Endothelial cell of hepatic sinusoid (primary cell): ENCODE data around the gene MIPOL1.
"Not testable (repeated sequence)": the region's sequence is repeated elsewhere in the genome, so short reads cannot be mapped to it uniquely, and the experiment has no call there.

ENCODE experiments used
- in situ Hi-C: cut with HindIII; loops from 2 replicates; pipeline ENCODE4 v1.10.0; 2017; ENCODE audit warnings: low sequenced_read_pairs

Gene MIPOL1, protein sequence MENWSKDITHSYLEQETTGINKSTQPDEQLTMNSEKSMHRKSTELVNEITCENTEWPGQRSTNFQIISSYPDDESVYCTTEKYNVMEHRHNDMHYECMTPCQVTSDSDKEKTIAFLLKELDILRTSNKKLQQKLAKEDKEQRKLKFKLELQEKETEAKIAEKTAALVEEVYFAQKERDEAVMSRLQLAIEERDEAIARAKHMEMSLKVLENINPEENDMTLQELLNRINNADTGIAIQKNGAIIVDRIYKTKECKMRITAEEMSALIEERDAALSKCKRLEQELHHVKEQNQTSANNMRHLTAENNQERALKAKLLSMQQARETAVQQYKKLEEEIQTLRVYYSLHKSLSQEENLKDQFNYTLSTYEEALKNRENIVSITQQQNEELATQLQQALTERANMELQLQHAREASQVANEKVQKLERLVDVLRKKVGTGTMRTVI

DNA sequence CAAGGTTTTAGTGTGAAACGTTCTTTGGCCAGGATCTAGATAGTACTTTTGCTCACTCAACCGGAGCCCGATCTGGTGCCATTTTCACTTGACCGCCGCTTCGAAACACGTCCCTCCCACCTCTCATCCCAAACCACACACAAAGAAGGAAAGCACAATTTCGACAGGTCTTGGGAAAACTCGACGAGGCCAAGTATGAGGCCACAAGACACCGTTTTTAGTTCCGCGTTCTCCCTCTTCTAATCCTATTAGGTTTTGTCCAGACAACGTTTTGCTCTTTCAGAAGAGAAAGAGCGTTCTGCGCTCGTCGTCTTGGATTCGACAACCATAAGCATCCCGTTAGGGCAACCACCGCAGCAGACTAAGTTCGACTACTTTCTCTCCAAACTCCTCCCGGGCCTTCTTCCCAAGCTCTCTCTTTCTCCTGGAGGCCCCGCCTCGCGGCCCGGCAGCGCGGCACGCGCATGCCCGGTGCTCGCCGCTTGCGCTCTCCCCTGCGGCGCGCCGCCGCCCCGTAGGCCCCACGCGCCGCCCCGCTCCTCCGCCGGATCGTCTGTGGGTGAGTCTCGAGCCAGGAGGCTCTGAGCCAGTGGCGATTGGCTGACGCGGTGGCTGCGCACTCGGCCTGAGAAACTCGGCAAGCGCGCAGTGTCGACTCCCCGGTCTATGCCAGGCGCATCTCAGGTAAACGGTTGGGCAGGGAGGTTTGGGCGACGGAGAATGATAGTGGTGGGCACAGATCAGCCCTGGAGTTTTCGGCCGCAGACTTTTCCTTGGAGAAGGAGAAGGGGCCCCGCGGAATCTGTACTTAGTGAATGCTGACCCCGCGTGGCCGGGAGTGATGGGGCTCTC, at the start of gene MIPOL1:
TSS of gene MIPOL1 (plus strand) at position 517 of the 852 bp plus-strand sequence. CDS start 49,952 bp downstream, outside the sequence.
- in situ Hi-C loops, result no loop called here

GRCh38 chr14:37150414-37150813, 47.3 kb upstream of the MIPOL1 start:
- in situ Hi-C loops, result no loop called here

DNA sequence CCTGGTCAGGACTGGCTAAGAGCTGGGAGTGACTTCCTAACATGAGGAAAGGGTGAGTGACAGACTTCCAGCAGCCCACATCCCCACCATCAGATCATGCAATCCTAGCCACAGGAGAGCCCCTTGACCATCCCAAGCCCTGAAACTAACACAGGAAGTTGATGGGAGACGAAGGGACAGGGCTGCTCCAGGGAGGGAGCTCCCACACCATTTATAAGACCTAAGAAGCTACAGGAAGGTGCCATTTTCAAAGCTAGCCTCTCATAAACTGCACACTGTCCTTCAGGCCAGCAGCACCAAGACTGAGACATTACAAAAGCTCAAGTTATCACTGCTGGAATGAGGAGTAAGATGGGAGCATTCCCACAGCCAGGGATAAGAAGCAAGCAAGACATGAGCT, 44.7 kb upstream of the MIPOL1 start:
- in situ Hi-C loops, result no loop called here

DNA sequence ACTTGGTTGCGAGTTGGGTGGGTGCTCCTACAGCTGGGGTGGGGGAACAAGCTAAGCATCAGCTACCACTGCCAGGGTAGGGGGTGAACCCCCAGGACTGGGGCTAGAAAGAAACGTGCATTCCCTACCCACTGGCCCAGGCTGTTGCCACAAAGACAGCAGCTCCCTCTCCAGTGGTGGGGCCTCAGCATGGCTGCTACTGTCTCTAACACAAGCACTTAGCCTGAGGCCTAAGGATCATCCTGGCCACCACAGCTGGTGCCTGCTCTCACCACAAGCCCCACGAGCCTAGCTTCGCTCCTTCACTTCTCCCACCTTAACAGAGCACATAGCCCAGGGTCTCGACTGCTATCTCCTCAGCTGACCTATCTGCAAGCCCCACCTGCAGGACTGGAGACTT, 44.3 kb upstream of the MIPOL1 start:
- in situ Hi-C loops, result no loop called here

- in situ Hi-C loops, result no loop called here
Measured at GRCh38 chr14:37157987-37158386, 39.8 kb upstream of the MIPOL1 start.

- in situ Hi-C loops, result not testable (repeated sequence)
Measured at GRCh38 chr14:37162307-37162706, 35.4 kb upstream of the MIPOL1 start.

DNA sequence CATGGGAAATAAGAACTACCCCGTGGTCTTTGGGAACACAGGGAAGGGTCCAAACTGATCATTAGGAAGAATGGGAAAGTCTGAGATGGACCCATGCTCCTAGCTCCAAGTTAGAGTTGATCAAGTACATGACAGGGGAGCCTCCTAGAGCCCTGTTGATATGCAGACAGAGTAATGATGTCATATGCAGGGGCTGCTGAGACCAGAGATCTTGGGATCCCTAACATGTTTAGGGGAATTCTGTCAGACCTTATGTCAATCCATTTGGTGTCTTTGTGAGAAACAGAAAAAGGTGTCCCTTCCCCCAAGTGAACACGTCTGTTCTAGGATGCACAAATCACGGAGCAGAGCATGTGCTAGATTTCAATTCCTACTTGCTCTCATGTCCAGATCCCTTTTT, 31.9 kb upstream of the MIPOL1 start:
- in situ Hi-C loops, result no loop called here

DNA sequence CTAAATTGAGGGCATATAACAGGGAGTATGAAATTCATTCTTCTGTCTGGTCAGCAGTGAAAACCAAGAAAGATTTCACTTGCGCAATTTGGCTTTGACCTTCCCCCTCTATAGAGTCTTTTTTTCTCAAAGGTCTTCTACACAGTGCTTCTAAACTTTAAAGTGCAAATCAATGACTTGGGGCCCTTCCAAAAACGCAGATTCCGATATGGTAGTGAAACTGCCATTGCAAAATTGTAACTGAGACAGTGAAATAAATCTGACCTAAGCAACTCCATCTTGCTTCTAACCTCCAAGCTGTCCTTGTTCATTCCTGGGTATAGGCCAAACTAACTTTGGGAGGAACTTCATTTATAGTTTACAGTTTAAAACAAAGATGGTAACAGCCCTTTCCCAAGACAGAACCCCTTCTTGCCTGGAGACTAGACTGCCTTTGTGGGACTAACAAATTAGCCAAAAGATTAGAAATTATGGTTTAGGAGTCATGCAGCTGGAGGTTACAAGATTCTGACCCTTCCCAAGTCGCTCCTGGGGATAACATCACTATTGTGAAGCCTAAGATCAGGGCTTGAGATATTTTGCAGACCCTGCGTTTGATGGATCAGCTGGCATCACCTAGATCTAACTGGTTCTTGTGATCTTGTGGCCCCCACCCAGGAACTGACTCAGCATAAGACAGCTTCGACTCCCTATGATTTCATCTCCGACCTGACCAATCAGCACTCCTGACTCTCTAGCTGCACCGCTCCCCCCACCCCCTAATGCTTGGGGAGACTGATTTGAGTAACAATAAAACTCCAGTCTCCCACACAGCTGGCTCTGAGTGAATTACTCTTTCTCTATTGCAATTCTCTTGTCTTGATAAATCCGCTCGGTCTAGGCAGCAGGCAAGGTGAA, 30.3 kb upstream of the MIPOL1 start:
- in situ Hi-C loops, result no loop called here

DNA sequence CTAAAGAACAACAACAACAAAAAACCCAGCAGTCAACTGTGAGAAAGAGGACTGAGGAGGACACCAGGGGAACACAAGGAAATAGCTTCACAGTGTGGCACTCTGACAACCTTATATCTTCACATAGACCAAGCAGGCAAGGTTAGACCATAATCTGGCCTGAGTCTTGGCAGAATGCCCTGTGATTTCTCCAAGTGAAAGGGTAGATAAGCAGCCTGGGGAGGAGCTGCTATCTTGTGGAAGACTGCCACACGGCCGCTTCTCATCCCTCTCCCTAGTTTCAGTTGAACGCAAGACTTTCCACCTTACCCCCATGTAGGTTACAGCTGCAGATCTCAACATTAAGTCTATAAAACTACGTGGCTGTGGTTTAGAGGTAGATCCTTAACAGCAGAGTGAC, 29.0 kb upstream of the MIPOL1 start:
- in situ Hi-C loops, result no loop called here

GRCh38 chr14:37170237-37170636, 27.5 kb upstream of the MIPOL1 start:
- in situ Hi-C loops, result no loop called here

GRCh38 chr14:37170993-37171392, 26.7 kb upstream of the MIPOL1 start:
- in situ Hi-C loops, result no loop called here

DNA sequence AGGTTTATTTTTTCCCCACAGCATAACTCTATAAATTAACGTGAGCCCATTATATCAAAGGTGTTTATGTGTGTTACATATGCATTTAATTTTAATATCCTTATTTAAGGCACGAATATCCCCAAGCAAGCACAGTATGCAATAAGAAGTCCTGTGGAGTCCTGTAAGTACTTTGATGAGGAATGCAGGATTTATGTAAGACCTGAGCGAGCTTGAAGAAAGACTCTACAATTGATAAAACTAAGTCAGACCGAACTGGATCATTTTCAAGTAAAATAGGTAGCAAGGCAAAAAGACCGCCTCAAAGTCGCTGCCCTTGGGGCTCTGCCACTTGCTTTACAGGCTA, 26.1 kb upstream of the MIPOL1 start:
- in situ Hi-C loops, result no loop called here

- in situ Hi-C loops, result no loop called here
Measured at GRCh38 chr14:37172024-37172869, 25.5 kb upstream of the MIPOL1 start, which contains the start of gene SLC25A21. SLC25A21 (minus strand) TSS chr14:37172606.

DNA sequence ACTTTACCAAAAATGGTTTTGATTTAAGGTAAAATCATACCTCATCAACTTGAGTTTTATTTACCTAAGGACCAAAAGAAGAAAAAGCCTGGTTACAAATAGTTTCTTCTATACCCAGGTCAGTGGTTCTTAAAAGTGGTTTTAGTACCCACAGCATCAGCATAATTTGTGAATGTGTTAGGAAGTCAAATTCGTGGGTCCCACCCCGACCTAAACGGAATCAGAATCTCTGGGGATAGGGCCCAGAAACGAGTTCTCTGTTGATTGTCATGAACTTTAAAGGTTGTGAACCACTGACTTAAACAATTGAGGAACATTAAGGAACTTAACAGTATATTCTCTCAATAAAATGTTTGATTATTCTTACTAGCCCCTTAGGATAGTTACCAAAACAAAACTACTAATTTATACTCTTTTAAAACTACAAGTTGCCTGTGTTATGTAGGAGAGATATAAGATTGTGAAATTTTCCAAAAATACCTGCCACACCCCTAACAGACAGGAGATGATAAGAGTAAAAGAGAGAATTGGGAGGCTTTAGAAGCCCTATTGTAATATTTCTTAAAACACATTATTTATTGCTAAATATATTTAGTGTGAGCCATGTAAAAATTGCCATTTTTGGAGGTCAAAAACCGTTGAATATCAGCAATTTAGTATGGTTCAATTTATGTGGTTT, 24.7 kb upstream of the MIPOL1 start:
- in situ Hi-C loops, result no loop called here

DNA sequence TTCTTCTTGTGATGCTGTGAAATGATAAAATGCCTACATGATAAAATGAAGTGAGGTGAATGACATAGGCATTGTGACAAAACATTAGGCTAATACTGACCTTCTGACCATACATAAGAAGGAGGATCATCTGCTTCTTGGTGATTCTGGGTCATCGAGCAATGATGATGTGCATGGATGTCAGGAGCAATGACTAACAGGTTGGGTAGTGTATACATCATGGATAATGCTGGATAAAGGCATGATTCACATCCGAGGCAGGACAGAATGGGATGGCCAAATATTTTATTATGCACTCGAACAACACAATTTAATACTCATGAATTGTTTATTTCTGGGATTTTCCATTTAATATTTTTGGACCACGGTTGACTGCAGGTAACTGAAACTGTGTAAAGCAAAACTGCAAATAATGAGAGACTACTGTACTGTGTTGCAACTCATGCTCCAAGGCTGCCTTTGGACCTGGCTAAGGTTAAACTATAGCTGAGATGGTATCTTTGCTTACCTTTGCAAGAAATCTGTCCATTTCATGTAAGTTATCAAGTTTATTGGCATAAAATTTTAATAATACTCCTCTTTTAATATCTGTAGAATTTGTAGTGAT, 17.7 kb upstream of the MIPOL1 start:
- in situ Hi-C loops, result no loop called here

- in situ Hi-C loops, result not testable (repeated sequence)
Measured at GRCh38 chr14:37180886-37181285, 16.9 kb upstream of the MIPOL1 start.

DNA sequence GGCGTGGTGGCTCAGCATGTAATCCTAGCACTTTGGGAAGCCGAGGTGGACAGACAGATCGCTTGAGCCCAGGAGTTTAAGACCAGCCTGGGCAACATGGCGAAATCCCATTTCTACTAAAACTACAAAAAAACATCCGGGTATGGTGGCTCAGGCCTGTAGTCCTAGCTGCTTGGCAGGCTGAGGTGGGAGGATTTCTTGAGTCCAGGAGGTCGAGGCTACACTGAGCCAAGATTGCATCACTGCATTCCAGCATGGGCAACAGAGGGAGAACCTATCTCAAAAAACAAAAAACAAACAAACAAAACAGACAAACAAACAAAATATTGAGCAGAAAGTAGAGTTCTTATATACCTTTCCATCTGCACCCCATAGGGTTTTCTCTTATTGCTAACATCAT, 16.3 kb upstream of the MIPOL1 start:
- in situ Hi-C loops, result no loop called here

DNA sequence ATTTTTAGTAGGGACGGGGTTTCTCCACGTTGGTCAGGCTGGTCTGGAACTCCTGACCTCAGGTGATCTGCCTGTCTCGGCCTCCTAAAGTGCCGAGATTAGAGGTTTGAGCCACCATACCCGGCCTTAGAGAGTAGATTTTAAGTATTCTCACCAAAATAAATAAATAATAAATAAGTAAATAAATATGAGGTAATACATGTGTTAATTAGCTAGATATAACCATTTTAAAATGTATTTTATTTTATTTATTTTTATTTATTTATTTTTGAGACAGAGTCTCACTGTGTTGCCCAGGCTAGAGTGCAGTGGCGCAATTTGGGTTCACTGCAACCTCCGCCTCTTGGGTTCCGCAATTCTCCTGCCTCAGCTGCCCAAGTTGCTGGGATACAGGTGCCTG, 13.2 kb upstream of the MIPOL1 start:
- in situ Hi-C loops, result not testable (repeated sequence)

- in situ Hi-C loops, result no loop called here
Measured at GRCh38 chr14:37185670-37186069, 12.1 kb upstream of the MIPOL1 start.
